IPS-15b (cell line): ENCODE data around the gene NRP2.

Experiments used
- H3K27me3 ChIP-seq: one replicate; pipeline ENCODE4 v1.6.1; 2013; ENCODE audit warnings: low read length; ENCODE audit not compliant: control insufficient read depth, insufficient read depth
- H3K36me3 ChIP-seq: one replicate; pipeline ENCODE4 v1.6.1; 2013; ENCODE audit warnings: low read length; ENCODE audit not compliant: control insufficient read depth, insufficient read depth
- H3K4me1 ChIP-seq: one replicate; pipeline ENCODE4 v1.6.1; 2013; ENCODE audit warnings: mild to moderate bottlenecking, low read length; ENCODE audit not compliant: control insufficient read depth, insufficient read depth
- H3K4me3 ChIP-seq: one replicate; pipeline ENCODE4 v1.5.1; 2013; ENCODE audit warnings: low read depth, low read length
- H3K9ac ChIP-seq: one replicate; pipeline ENCODE4 v1.6.1; 2013; ENCODE audit warnings: low read depth, mild to moderate bottlenecking, low read length
- H3K9me3 ChIP-seq: one replicate; pipeline ENCODE4 v1.6.1; 2013; ENCODE audit warnings: mild to moderate bottlenecking, low read length; ENCODE audit not compliant: control insufficient read depth, insufficient read depth

NRP2 gene

GRCh38 chr2:205765151-205765550 lies 82.8 kb downstream of the NRP2 start:
- H3K4me3 ChIP-seq = no peak overlapping the region
- no peaks in the 10 kb centered on the region for H3K9me3 ChIP-seq
- no peak overlapping the region for H3K9ac ChIP-seq
- H3K27me3 ChIP-seq = peaks cover under 1% of the 10 kb centered on the region
- peaks cover 11% of the 10 kb centered on the region for H3K4me1 ChIP-seq
- H3K36me3 ChIP-seq = no peaks in the 10 kb centered on the region

- Histone ChIP-seq H3K36me3 (no peaks in the 10 kb centered on the region), H3K9ac (no peak overlapping the region), H3K9me3 (no peaks in the 10 kb centered on the region), H3K4me1 (peaks cover 13% of the 10 kb centered on the region), H3K27me3 (peaks cover 8% of the 10 kb centered on the region), H3K4me3 (no peak overlapping the region)
These were observed 84.6 kb downstream of the NRP2 start for GRCh38 chr2:205766779-205767359.

GRCh38 chr2:205767617-205768016 lies 85.3 kb downstream of the NRP2 start:
- H3K4me1 ChIP-seq = peaks cover 13% of the 10 kb centered on the region
- H3K9me3 ChIP-seq = no peaks in the 10 kb centered on the region
- H3K9ac ChIP-seq = no peak overlapping the region
- H3K27me3 ChIP-seq = peaks cover 8% of the 10 kb centered on the region
- no peak overlapping the region for H3K4me3 ChIP-seq
- H3K36me3 ChIP-seq = no peaks in the 10 kb centered on the region

- Histone ChIP-seq H3K4me3 (no peak overlapping the region), H3K9me3 (no peaks in the 10 kb centered on the region), H3K9ac (no peak overlapping the region), H3K27me3 (peaks cover 8% of the 10 kb centered on the region), H3K36me3 (no peaks in the 10 kb centered on the region), H3K4me1 (peaks cover 13% of the 10 kb centered on the region)
These were observed 86.0 kb downstream of the NRP2 start for GRCh38 chr2:205768341-205768740.

GRCh38 chr2:205768815-205769494 lies 86.7 kb downstream of the NRP2 start:
- Histone ChIP-seq H3K4me3 (no peak overlapping the region), H3K9ac (no peak overlapping the region), H3K9me3 (no peaks in the 10 kb centered on the region), H3K27me3 (peaks cover 8% of the 10 kb centered on the region), H3K36me3 (no peaks in the 10 kb centered on the region), H3K4me1 (peaks cover 13% of the 10 kb centered on the region)

- Histone ChIP-seq H3K9ac (no peak overlapping the region), H3K4me3 (no peak overlapping the region), H3K27me3 (peaks cover 8% of the 10 kb centered on the region), H3K4me1 (peaks cover 11% of the 10 kb centered on the region), H3K36me3 (no peaks in the 10 kb centered on the region), H3K9me3 (no peaks in the 10 kb centered on the region)
These were observed 87.2 kb downstream of the NRP2 start for GRCh38 chr2:205769495-205769850.

- H3K9me3 ChIP-seq = no peaks in the 10 kb centered on the region
- peaks cover 7% of the 10 kb centered on the region for H3K4me1 ChIP-seq
- peaks cover 8% of the 10 kb centered on the region for H3K27me3 ChIP-seq
- no peak overlapping the region for H3K4me3 ChIP-seq
- H3K9ac ChIP-seq = no peak overlapping the region
- no peaks in the 10 kb centered on the region for H3K36me3 ChIP-seq
These were observed 87.6 kb downstream of the NRP2 start for GRCh38 chr2:205769879-205770278.

- H3K4me3 ChIP-seq = no peak overlapping the region
- no peak overlapping the region for H3K9ac ChIP-seq
- H3K36me3 ChIP-seq = no peaks in the 10 kb centered on the region
- H3K4me1 ChIP-seq = peaks cover 7% of the 10 kb centered on the region
- no peaks in the 10 kb centered on the region for H3K9me3 ChIP-seq
- H3K27me3 ChIP-seq = peaks cover 8% of the 10 kb centered on the region
These were observed 88.3 kb downstream of the NRP2 start for GRCh38 chr2:205770577-205770976.

GRCh38 chr2:205771031-205771430 lies 88.7 kb downstream of the NRP2 start:
- H3K4me3 ChIP-seq = no peak overlapping the region
- H3K27me3 ChIP-seq = peaks cover 8% of the 10 kb centered on the region
- H3K4me1 ChIP-seq = peaks cover 7% of the 10 kb centered on the region
- no peak overlapping the region for H3K9ac ChIP-seq
- no peaks in the 10 kb centered on the region for H3K36me3 ChIP-seq
- H3K9me3 ChIP-seq = no peaks in the 10 kb centered on the region

- H3K36me3 ChIP-seq = no peaks in the 10 kb centered on the region
- peaks cover 8% of the 10 kb centered on the region for H3K27me3 ChIP-seq
- no peak overlapping the region for H3K9ac ChIP-seq
- H3K4me1 ChIP-seq = peaks cover 7% of the 10 kb centered on the region
- H3K4me3 ChIP-seq = no peak overlapping the region
- H3K9me3 ChIP-seq = no peaks in the 10 kb centered on the region
These were observed 89.4 kb downstream of the NRP2 start for GRCh38 chr2:205771666-205772065.

GRCh38 chr2:205772983-205773382 lies 90.7 kb downstream of the NRP2 start:
- peaks cover 7% of the 10 kb centered on the region for H3K4me1 ChIP-seq
- H3K27me3 ChIP-seq = peaks cover 8% of the 10 kb centered on the region
- no peak overlapping the region for H3K9ac ChIP-seq
- H3K9me3 ChIP-seq = no peaks in the 10 kb centered on the region
- H3K4me3 ChIP-seq = no peak overlapping the region
- no peaks in the 10 kb centered on the region for H3K36me3 ChIP-seq

- peaks cover 7% of the 10 kb centered on the region for H3K4me1 ChIP-seq
- no peak overlapping the region for H3K9ac ChIP-seq
- H3K4me3 ChIP-seq = no peak overlapping the region
- peaks cover 8% of the 10 kb centered on the region for H3K27me3 ChIP-seq
- no peaks in the 10 kb centered on the region for H3K36me3 ChIP-seq
- no peaks in the 10 kb centered on the region for H3K9me3 ChIP-seq
These were observed 91.7 kb downstream of the NRP2 start for GRCh38 chr2:205773989-205774388.
